ENCODE data around the gene RNF14.

The RNF14 gene

GRCh38 chr5:141947316-141947715 is 21.6 kb upstream of the RNF14 start:
- in situ Hi-C loops (cut with MboI; ENCODE audit: low sequenced_read_pairs): no loop called here

- in situ Hi-C loops (cut with MboI; ENCODE audit: low sequenced_read_pairs): no loop called here
Observed at GRCh38 chr5:141948812-141949211, 20.1 kb upstream of the RNF14 start.

GRCh38 chr5:141949511-141949910 is 19.4 kb upstream of the RNF14 start:
- in situ Hi-C loops (cut with MboI; ENCODE audit: low sequenced_read_pairs): no loop called here

- in situ Hi-C loops (cut with MboI; ENCODE audit: low sequenced_read_pairs): loop anchor here (10.0 kb wide), 1 partner anchor 276 kb away; no protein-coding TSS in a partner anchor
Observed at GRCh38 chr5:141950207-141951005, 18.5 kb upstream of the RNF14 start.

GRCh38 chr5:141951332-141951781 is 17.5 kb upstream of the RNF14 start:
- in situ Hi-C loops (cut with MboI; ENCODE audit: low sequenced_read_pairs): loop anchor here (10.0 kb wide), 1 partner anchor 277 kb away; no protein-coding TSS in a partner anchor

GRCh38 chr5:141952020-141952419 is 16.9 kb upstream of the RNF14 start:
- in situ Hi-C loops (cut with MboI; ENCODE audit: low sequenced_read_pairs): loop anchor here (10.0 kb wide), 1 partner anchor 277 kb away; no protein-coding TSS in a partner anchor

- in situ Hi-C loops (cut with MboI; ENCODE audit: low sequenced_read_pairs): loop anchor here (10.0 kb wide), 1 partner anchor 279 kb away; no protein-coding TSS in a partner anchor
Observed at GRCh38 chr5:141954194-141954593, 14.7 kb upstream of the RNF14 start.

- in situ Hi-C loops (cut with MboI; ENCODE audit: low sequenced_read_pairs): loop anchor here (10.0 kb wide), 1 partner anchor 283 kb away; no protein-coding TSS in a partner anchor
Observed at GRCh38 chr5:141957367-141957996, 11.4 kb upstream of the RNF14 start.

- in situ Hi-C loops (cut with MboI; ENCODE audit: low sequenced_read_pairs): loop anchor here (10.0 kb wide), 1 partner anchor 283 kb away; no protein-coding TSS in a partner anchor
Observed at GRCh38 chr5:141958113-141958512, 10.8 kb upstream of the RNF14 start, which contains the start of gene PCDH12. PCDH12 (minus strand) TSS chr5:141958202; CDS start chr5:141957851, 351 bp downstream.

- in situ Hi-C loops (cut with MboI; ENCODE audit: low sequenced_read_pairs): loop anchor here (10.0 kb wide), 1 partner anchor 284 kb away; no protein-coding TSS in a partner anchor
Observed at GRCh38 chr5:141958546-141959172, 10.2 kb upstream of the RNF14 start.

GRCh38 chr5:141960018-141960417 is 8.9 kb upstream of the RNF14 start:
- in situ Hi-C loops (cut with MboI; ENCODE audit: low sequenced_read_pairs): no loop called here

- in situ Hi-C loops (cut with MboI; ENCODE audit: low sequenced_read_pairs): no loop called here
Observed at GRCh38 chr5:141960449-141961323, 8.2 kb upstream of the RNF14 start.

GRCh38 chr5:141961466-141961865 is 7.4 kb upstream of the RNF14 start:
- in situ Hi-C loops (cut with MboI; ENCODE audit: low sequenced_read_pairs): no loop called here

GRCh38 chr5:141963701-141964100 is 5.2 kb upstream of the RNF14 start:
- in situ Hi-C loops (cut with MboI; ENCODE audit: low sequenced_read_pairs): no loop called here

- in situ Hi-C loops (cut with MboI; ENCODE audit: low sequenced_read_pairs): no loop called here
Observed at GRCh38 chr5:141965071-141965470, 3.8 kb upstream of the RNF14 start.

GRCh38 chr5:141966275-141966962 is 2.5 kb upstream of the RNF14 start:
- in situ Hi-C loops (cut with MboI; ENCODE audit: low sequenced_read_pairs): no loop called here

- in situ Hi-C loops (cut with MboI; ENCODE audit: low sequenced_read_pairs): no loop called here
Observed at GRCh38 chr5:141966963-141967333, 2.0 kb upstream of the RNF14 start.

- in situ Hi-C loops (cut with MboI; ENCODE audit: low sequenced_read_pairs): no loop called here
Observed at GRCh38 chr5:141969783-141970771, 1.2 kb downstream of the RNF14 start.
